Chondrocyte (in vitro differentiated cells): ENCODE measurements around the gene OGFOD2. TPM values are rescaled to one million over a fixed set of nuclear protein-coding genes. Genes with fewer than 3 reads are reported as not detected.

Source experiments
- DNase-seq: peaks from one replicate; pipeline ENCODE4 v3.0.0; 2021; ENCODE audit warnings: mixed read lengths, low spot score
- H3K27ac Mint-ChIP-seq: one replicate; pipeline ENCODE4 v1.8.0; 2021; ENCODE audit warnings: mild to moderate bottlenecking, moderate library complexity, mixed read lengths; ENCODE audit not compliant: unreplicated experiment
- H3K27me3 Mint-ChIP-seq: 2 replicates; pipeline ENCODE4 v1.8.0; 2021; ENCODE audit warnings: low read depth, mixed read lengths
- H3K36me3 Mint-ChIP-seq: 2 replicates; pipeline ENCODE4 v1.8.0; 2021; ENCODE audit warnings: low read depth, mixed read lengths
- H3K4me1 Mint-ChIP-seq: 2 replicates; pipeline ENCODE4 v1.8.0; 2021; ENCODE audit warnings: low read depth, mild to moderate bottlenecking, mixed read lengths
- H3K4me3 Mint-ChIP-seq: one replicate; pipeline ENCODE4 v1.8.0; 2021; ENCODE audit warnings: mild to moderate bottlenecking, moderate library complexity, mixed read lengths; ENCODE audit not compliant: unreplicated experiment
- H3K9me3 Mint-ChIP-seq: 2 replicates; pipeline ENCODE4 v1.8.0; 2021; ENCODE audit warnings: low read depth, mixed read lengths
- CTCF ChIP-seq: fragments of 200-600 bp; sonication (generic); IDR thresholded peaks from 2 replicates; pipeline ENCODE4 v1.5.0; 2021; ENCODE audit warnings: antibody characterized with exemption, mild to moderate bottlenecking, moderate library complexity
- total RNA-seq: library from RNA; stranded (reverse); gene quantifications from 3 replicates; pipeline ENCODE4 v1.2.1, GENCODE V29; 2021

The OGFOD2 gene
- total RNA-seq, 1 donor from 2014 or later = 12.0 TPM

- peaks cover 55% of the 10 kb centered on the region for H3K4me1 Mint-ChIP-seq
- TF ChIP-seq CTCF = no peak
- no peaks in the 10 kb centered on the region for H3K9me3 Mint-ChIP-seq
- no peak for DNase-seq
- H3K27ac Mint-ChIP-seq = peak overlapping the region; percentile 80
- peak overlapping the region; percentile 44 for H3K4me3 Mint-ChIP-seq
- no peaks in the 10 kb centered on the region for H3K27me3 Mint-ChIP-seq
- H3K36me3 Mint-ChIP-seq = no peaks in the 10 kb centered on the region
These were observed 8.1 kb downstream of the OGFOD2 start for GRCh38 chr12:122982963-122983788.

GRCh38 chr12:122983789-122984515 lies 8.9 kb downstream of the OGFOD2 start:
- peak overlapping the region; percentile 38 for H3K4me3 Mint-ChIP-seq
- H3K9me3 Mint-ChIP-seq = no peaks in the 10 kb centered on the region
- DNase-seq = no peak
- no peak for TF ChIP-seq CTCF
- no peaks in the 10 kb centered on the region for H3K27me3 Mint-ChIP-seq
- peaks cover 52% of the 10 kb centered on the region for H3K4me1 Mint-ChIP-seq
- H3K36me3 Mint-ChIP-seq = no peaks in the 10 kb centered on the region
- peak overlapping the region; percentile 80 for H3K27ac Mint-ChIP-seq

- H3K36me3 Mint-ChIP-seq = no peaks in the 10 kb centered on the region
- H3K4me3 Mint-ChIP-seq = peak overlapping the region; percentile 5
- no peak for DNase-seq
- H3K9me3 Mint-ChIP-seq = no peaks in the 10 kb centered on the region
- H3K27ac Mint-ChIP-seq = peak overlapping the region; percentile 80
- no peaks in the 10 kb centered on the region for H3K27me3 Mint-ChIP-seq
- H3K4me1 Mint-ChIP-seq = peaks cover 46% of the 10 kb centered on the region
- no peak for TF ChIP-seq CTCF
These were observed 9.7 kb downstream of the OGFOD2 start for GRCh38 chr12:122984612-122985337.

- no peaks in the 10 kb centered on the region for H3K36me3 Mint-ChIP-seq
- H3K4me1 Mint-ChIP-seq = peaks cover 42% of the 10 kb centered on the region
- no peak for DNase-seq
- no peak for TF ChIP-seq CTCF
- no peak overlapping the region for H3K4me3 Mint-ChIP-seq
- no peaks in the 10 kb centered on the region for H3K9me3 Mint-ChIP-seq
- no peaks in the 10 kb centered on the region for H3K27me3 Mint-ChIP-seq
- peak overlapping the region; percentile 70 for H3K27ac Mint-ChIP-seq
These were observed 10.6 kb downstream of the OGFOD2 start for GRCh38 chr12:122985338-122986257.
